GM18873 (cell line): ENCODE results near the gene COPS6.
"Not testable (repeated sequence)": the region's sequence is repeated elsewhere in the genome, so short reads cannot be mapped to it uniquely, and the experiment has no call there.

ENCODE experiments used
- ATAC-seq: cut with Tn5 transposase; IDR thresholded peaks from one replicate; pipeline ENCODE4 v1.9.1; 2021; ENCODE audit warnings: mild to moderate bottlenecking, moderate library complexity, moderate number of reproducible peaks; ENCODE audit not compliant: unreplicated experiment, low FRiP score

COPS6 gene

DNA sequence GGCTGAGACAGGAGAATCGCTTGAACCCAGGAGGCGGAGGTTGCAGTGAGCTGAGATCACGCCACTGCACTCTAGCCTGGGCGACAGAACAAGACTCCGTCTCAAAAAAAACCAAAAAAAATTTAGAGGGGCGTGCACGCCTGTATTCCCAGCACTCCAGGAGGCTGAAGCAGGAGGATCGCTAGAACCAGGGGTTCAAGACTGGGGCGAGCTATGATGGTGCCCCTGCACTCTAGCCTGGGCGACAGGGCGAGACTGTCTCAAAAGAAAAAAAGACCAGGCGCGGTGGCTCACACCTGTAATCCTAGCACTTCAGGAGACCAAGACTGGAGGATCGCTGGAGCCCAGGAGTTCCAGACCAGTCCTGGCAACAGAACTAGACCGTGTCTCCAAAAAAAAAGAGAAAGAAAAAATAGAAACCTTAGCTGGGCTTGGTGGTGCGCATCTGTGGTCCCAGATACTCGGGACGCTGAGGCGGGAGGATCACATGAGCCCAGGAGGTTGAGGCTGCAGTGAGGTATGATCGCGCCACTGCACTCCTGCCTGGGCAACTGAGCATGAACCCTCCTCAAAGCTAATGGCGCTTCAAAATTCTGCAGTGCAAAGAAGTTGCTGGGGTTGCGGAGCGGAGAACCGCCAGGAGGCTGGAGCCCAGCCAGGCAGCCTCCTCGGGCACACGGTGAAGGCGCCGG is 37.6 kb downstream of the COPS6 start:
- ATAC-seq, result no peak

DNA sequence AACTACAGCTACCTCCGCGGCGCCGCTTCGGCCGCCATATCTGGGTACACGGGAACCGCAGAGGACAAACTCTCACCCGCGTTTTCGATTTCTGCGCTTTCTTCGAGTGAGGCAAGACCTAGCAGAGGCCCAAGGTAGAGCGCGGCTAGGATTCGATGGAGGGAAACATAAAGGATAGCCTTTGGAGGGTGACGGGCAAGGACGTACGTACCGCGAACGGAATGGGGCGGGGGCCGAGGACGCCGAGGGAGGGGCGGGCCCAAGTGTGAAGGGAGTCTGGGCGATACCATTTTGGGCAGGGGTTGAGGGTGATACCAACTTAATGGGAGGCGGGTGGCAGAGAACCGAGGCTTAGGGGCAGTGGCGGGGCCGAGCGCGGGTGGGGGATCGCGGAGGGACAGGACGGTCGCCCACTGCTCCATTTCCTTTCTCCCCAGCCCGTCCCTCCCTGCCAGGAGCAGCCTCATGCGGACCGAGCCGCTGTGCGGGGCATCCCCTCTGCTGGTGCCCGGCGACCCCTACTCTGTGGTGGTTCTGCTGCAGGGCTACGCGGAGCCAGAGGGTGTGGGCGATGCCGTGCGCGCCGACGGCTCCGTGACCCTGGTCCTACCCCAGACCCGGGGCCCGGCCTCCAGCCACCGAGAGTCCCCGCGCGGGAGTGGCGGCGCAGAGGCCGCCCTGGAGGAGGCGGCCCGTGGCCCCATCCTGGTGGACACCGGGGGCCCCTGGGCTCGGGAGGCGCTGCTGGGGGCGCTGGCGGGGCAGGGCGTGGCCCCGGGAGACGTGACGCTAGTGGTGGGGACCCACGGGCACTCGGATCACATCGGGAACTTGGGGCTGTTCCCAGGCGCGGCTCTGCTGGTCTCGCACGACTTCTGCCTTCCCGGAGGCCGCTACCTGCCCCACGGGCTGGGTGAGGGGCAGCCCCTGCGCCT is 38.4 kb downstream of the COPS6 start, which contains the start of gene MBLAC1:
Gene MBLAC1 (plus strand): TSS at position 37 of the 935 bp plus-strand sequence. CDS start 429 bp downstream, at position 466.
- ATAC-seq, result peak; percentile 63

DNA sequence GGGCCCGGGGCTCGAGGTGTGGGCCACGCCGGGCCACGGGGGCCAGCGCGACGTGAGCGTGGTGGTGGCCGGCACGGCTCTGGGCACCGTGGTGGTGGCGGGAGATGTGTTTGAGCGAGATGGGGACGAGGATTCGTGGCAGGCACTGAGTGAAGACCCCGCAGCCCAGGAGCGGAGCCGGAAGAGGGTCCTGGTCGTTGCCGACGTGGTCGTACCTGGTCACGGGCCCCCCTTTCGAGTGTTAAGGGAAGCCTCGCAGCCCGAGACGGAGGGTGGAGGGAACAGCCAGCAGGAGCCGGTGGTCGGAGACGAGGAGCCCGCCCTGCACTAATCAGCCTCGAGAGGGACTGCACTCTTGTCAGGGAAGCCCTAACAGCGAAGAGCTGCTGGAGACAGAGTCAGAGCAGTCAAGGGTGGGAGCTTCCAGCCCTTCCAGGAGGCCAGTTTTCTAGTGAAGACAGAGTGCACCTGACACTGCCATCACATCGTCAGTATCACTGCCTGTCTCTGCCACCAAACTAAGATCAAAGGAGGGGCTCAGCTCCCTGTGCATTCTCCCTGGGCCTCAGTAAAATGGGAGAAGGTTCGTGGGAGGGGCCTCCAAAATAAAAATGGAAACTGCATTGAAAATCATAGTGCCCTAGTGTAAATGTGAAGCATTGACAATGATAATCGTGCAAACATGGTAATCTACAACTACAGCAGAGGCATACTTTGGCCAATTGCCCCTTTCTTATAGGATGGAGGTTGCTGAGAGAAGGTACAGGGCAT is 39.3 kb downstream of the COPS6 start:
- no peak for ATAC-seq

DNA sequence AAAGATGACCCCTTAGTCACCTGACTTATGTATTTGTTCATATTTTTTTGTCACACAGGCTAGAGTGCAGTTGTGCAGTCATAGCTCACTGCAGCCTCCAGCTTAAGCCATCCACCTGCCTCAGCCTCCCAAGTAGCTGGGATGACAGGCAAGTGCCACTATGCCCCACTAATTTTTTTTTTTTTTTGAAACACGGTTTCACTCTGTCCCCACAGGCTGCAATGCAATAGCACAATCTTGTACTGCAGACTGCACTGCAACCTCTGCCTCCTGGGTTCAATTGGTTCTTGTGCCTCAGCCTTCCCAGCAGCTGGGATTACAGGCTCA is 39.8 kb downstream of the COPS6 start:
- ATAC-seq, result no peak

DNA sequence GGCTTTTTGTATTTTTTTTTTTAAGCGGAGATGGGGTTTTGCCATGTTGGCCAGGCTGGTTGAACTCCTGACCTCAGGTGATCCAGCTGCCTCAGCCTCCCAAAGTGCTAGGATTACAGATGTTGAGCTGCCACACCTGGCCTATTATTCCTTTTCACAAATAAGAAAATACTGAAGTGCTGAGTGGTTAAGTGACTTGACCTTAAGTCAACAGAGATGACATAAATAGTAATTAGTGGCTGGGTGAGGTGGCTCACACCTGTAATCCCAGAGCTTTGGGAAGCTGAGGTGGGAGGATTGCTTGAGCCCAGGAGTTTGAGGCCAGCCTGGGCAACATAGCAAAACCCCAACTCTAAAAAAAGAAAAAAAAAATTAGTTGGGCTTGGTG is 41.4 kb downstream of the COPS6 start:
- not testable (repeated sequence) for ATAC-seq

DNA sequence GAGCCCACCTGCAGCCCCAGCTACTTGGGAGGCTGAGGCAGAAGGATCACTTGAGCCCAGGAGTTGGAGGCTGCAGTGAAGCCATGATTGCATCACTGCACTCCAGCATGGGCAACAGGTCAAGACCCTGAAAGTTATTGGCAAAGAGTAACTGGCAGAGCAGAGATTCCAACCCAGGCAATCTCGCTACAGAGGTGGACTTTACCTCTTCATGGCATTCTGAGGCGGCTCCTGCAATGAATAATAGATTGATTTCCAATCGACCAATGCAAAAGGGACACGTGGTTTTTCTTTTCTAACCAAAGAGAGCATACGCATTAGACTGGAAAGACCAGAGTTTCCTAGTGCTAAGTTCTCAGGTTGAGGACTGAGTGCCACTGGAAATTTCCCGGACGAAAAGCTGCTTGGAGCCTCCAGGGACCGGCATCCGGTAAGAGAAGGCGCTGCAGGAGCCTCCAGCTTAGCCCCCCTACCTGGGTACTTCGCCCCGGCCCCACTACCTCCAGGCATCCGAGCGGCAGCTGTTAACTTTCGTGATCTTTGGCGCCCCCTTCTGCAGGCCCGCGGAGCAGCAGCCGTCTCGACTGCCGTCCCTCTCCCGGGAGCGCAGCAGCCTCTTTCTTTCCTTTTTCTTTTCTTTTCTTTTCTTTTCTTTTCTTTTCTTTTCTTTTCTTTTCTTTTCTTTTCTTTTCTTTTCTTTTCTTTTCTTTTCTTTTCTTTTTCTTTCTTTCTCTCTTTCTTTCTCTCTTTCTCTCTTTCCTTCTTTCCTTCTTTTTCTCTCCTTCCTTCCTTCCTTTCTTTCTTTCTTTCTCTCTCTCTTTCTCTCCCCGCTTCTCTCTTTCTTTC is 42.1 kb downstream of the COPS6 start:
- ATAC-seq, result no peak

DNA sequence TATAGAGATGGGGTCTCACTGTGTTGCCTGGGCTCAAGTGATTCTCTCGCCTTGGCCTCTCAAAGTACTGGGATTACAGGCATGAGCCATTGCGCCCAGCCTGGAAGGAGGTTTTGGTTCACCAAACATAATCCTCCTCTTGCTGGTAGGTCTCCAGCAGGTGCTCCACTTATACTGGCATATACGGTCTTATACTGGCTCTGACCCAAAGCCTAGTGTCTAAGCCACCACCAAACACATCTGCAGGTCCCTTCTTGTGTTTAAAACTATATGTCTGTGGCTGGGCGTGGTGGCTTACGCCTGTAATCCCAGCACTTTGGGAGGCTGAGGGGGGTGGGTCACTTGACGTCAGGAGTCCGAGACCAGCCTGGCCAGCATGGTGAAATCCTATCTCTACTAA is 43.4 kb downstream of the COPS6 start:
- no peak for ATAC-seq

DNA sequence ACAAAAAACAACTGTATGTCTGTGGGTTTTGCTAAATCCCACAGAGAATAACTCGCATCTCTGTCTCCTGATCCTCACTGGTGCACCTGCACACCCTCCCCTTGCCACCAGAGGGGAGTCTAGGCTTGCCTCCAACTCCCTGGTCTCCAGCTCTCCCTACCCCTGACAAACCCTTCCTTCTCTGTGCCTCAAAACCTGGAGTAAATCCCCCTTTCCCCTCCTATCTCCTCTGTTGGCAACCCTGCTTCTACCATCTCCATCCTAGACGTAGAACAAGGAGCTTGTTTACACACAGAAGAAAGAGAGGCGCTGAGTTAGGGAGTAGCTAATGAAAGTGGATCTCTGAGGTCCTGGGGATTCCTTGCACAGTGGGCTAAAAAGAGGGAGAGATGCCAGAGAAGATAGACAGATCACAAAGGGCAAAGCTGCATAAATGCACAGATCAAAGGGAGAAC is 44.0 kb downstream of the COPS6 start:
- ATAC-seq, result no peak

DNA sequence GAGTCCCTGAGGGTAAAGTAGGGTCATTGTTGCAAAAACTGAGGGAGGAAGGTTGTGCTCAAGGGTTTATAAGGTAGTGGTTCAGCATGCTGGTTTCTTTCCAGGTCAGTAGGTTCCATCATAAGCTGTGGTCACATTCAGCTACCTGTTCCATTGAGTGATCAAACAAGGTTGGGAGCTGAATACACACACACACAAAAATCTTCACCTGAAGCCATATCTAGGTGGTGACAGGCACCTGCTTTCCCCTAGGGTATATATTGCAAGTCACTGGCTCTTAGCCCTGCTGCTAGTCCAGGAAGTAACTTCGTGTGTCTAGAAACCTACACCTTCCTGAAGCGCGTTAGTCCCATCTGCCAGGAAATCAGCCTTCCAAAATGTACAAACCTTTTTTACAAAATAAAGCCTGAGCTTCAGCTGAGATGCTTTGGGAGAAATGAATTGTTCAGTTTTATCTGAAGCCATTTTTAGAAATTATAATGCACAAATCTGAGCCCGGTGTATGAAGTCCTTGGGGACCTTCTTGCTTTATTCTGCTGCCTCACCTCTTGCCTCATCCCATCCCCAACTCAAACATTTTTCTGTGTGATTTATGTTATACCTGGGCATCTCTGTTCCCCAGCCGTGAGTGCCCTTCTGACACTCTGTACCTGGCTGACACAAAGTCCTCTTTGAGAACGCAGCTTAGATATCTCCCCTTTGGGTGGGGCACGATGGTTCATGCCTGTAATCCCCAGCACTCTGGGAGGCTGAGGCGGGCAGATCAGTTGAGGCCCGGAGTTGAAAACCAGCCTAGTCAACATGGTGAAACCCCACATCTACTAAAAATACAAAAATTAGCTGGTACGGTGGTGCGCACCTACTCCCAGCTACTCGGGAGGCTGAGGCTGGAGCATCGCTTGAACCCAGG is 49.3 kb downstream of the COPS6 start:
- ATAC-seq, result no peak

DNA sequence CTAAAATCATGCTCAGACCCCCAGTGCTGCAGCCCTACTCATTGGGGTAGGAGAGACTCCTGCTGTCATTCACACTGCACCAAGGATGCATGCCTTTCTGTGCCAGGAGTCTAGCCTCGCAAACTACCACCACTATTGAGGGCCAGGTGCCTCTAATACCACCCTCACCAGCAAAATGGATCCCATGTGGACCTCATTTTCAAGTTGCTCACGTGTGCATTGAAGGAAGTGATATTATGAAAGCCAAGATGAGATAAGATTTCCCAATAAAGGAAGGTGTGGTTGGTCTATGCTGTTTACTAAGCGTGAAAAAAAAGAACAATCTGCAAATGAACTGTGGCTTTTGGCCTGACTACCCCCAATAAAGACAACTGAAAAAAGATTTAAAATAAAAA is 52.8 kb downstream of the COPS6 start:
- no peak for ATAC-seq
